GM12878 (cell line): ENCODE measurements around the gene EEIG2. TPM values are rescaled to one million over a fixed set of nuclear protein-coding genes. Genes with fewer than 3 reads are reported as not detected.
A peak's percentile ranks its signal among the peaks of the same experiment; 100 is the strongest.

Source experiments
- ATAC-seq: fragments of 200-7000 bp; cut with Tn5 transposase; 3 replicates; pipeline ENCODE4 v1.9.1; 2020; ENCODE audit warnings: mild to moderate bottlenecking, moderate library complexity
- BruUV-seq: library from RNA; stranded (reverse); fragments of 400-500 nt; replicated peaks from 2 replicates; lab custom pipeline; 2021; lab: Mats Ljungman, UMichigan
- CTCF ChIA-PET: fragments of 300-600 bp; sonication (Branson Sonifier 250); formaldehyde crosslinking; extraction: SDS; loops from one replicate; lab custom pipeline; 2021; ENCODE audit warnings: inconsistent platforms; lab: Yijun Ruan, JAX
- POLR2A ChIA-PET: fragments of 350-600 bp; formaldehyde crosslinking; extraction: SDS; loops from one replicate; lab custom pipeline; 2021; ENCODE audit warnings: inconsistent platforms; lab: Charles Lee
- RAD21 ChIA-PET: fragments of 300-600 bp; sonication (Branson Sonifier 250); formaldehyde crosslinking; loops from one replicate; lab custom pipeline; 2023; ENCODE audit warnings: antibody characterized with exemption; ENCODE audit not compliant: unreplicated experiment; lab: Charles Lee
- SMC1A ChIA-PET: fragments of 300-600 bp; sonication (Branson Sonifier 250); formaldehyde crosslinking; loops from one replicate; lab custom pipeline; 2023; ENCODE audit not compliant: unreplicated experiment, uncharacterized antibody; lab: Charles Lee
- DNase-seq: peaks from one replicate; pipeline ENCODE4 v3.0.0-alpha.2; 2011; ENCODE audit warnings: low read depth, low spot score
- FAIRE-seq: peaks from 3 replicates; lab custom pipeline; 2011; peaks lifted over from hg19 to GRCh38; lab: Jason Lieb, UNC
- H2AFZ ChIP-seq: 2 replicates; pipeline ENCODE4 v1.6.0; 2011; ENCODE audit warnings: low read depth, low read length, control low read depth; ENCODE audit not compliant: control insufficient read depth
- H3K27ac ChIP-seq: 2 replicates; pipeline ENCODE4 v1.5.1; 2011; ENCODE audit warnings: control low read depth; ENCODE audit not compliant: control insufficient read depth, insufficient read depth
- H3K27me3 ChIP-seq, 2 experiments: replicated peaks in 1 of 2; 2 replicates each; pipeline versions ENCODE4 v1.6.0 to v1.6.1; 2011; ENCODE audit warnings: low read length in 1 of 2; ENCODE audit not compliant: control insufficient read depth in 2 of 2, insufficient read depth in 2 of 2
- H3K36me3 ChIP-seq, 2 experiments: 2 replicates each; pipeline ENCODE4 v1.5.1; 2011; ENCODE audit warnings: low read length in 1 of 2; ENCODE audit not compliant: control insufficient read depth in 2 of 2, insufficient read depth in 2 of 2
- H3K4me1 ChIP-seq: 2 replicates; pipeline ENCODE4 v1.6.1; 2011; ENCODE audit warnings: mild to moderate bottlenecking, low read length, moderate library complexity, mixed read lengths; ENCODE audit not compliant: control insufficient read depth, insufficient read depth
- H3K4me2 ChIP-seq: 2 replicates; pipeline ENCODE4 v1.6.0; 2011; ENCODE audit warnings: control low read depth; ENCODE audit not compliant: control insufficient read depth, insufficient read depth
- H3K4me3 ChIP-seq: fragments of 200-600 bp; sonication (generic); 2 replicates; pipeline ENCODE4 v1.5.1; 2016
- H3K79me2 ChIP-seq: 2 replicates; pipeline ENCODE4 v1.6.0; 2011; ENCODE audit warnings: low read length; ENCODE audit not compliant: control insufficient read depth, insufficient read depth
- H3K9ac ChIP-seq: 2 replicates; pipeline ENCODE4 v1.8.0; 2011; ENCODE audit warnings: low read length, control low read depth, mixed read lengths; ENCODE audit not compliant: control insufficient read depth, insufficient read depth
- H3K9me3 ChIP-seq: replicated peaks from 3 replicates; pipeline ENCODE4 v1.5.1; 2011; ENCODE audit warnings: mild to moderate bottlenecking, low read length; ENCODE audit not compliant: control insufficient read depth, insufficient read depth
- H4K20me1 ChIP-seq: 2 replicates; pipeline ENCODE4 v1.6.0; 2011; ENCODE audit not compliant: control insufficient read depth, insufficient read depth
- ATF2 ChIP-seq: IDR thresholded peaks from 2 replicates; pipeline ENCODE4 v1.6.1; 2012; ENCODE audit warnings: low read length, inconsistent platforms
- EP300 ChIP-seq, 2 experiments: fragments of 150-350 bp in 1 of 2; IDR thresholded peaks; 2 replicates each; pipeline ENCODE4 v1.6.1; 2011 to 2012; ENCODE audit warnings: low read depth in 2 of 2, low read length in 2 of 2, borderline replicate concordance in 1 of 2, improper control_type of control experiment in 1 of 2, inconsistent platforms in 1 of 2; ENCODE audit not compliant: control insufficient read depth in 1 of 2
- ETV6 ChIP-seq, 2 experiments: fragments of 450-650 bp in 1 of 2; IDR thresholded peaks in 1 of 2; conservative IDR thresholded peaks in 1 of 2; 2 replicates each; pipeline ENCODE4 v1.6.1; 2014; ENCODE audit warnings: antibody characterized with exemption in 1 of 2, borderline replicate concordance in 1 of 2, low read depth in 1 of 2, mild to moderate bottlenecking in 1 of 2, moderate library complexity in 1 of 2
- HDGF ChIP-seq: fragments of 450-650 bp; IDR thresholded peaks from 2 replicates; pipeline ENCODE4 v1.6.1; 2016; ENCODE audit warnings: antibody characterized with exemption
- MLLT1 ChIP-seq: fragments of 450-650 bp; IDR thresholded peaks from 2 replicates; pipeline ENCODE4 v1.6.1; 2016; ENCODE audit warnings: mild to moderate bottlenecking
- MTA2 ChIP-seq: fragments of 450-650 bp; IDR thresholded peaks from 2 replicates; pipeline ENCODE4 v1.6.1; 2016; ENCODE audit warnings: low read depth, mild to moderate bottlenecking, moderate library complexity
- NBN ChIP-seq: fragments of 450-650 bp; IDR thresholded peaks from 2 replicates; pipeline ENCODE4 v1.6.1; 2016
- POLR2AphosphoS2 ChIP-seq: IDR thresholded peaks from 2 replicates; pipeline ENCODE4 v1.6.1; 2011; ENCODE audit warnings: low read depth, mild to moderate bottlenecking, low read length, improper control_type of control experiment, moderate library complexity
- SIX5 ChIP-seq: IDR thresholded peaks from 2 replicates; pipeline ENCODE4 v1.6.1; 2011; ENCODE audit warnings: mild to moderate bottlenecking, low read depth, low read length, moderate library complexity; ENCODE audit not compliant: severe bottlenecking
- SPI1 ChIP-seq: IDR thresholded peaks from 2 replicates; pipeline ENCODE4 v1.6.1; 2011; ENCODE audit warnings: low read depth, mild to moderate bottlenecking, low read length, moderate library complexity, borderline replicate concordance; ENCODE audit not compliant: insufficient read depth
- in situ Hi-C: fragments of 300-500 bp; cut with MboI; formaldehyde crosslinking; loops from 9 replicates; pipeline ENCODE4 v1.14.3; 2018; ENCODE audit warnings: mixed read lengths
- intact Hi-C: fragments of 100-400 bp; cut with micrococcal nuclease; formaldehyde crosslinking; loops from one replicate; pipeline ENCODE4 v1.14.2; 2022; ENCODE audit not compliant: unreplicated experiment
- polyA plus RNA-seq, 11 experiments: library from polyadenylated mRNA; depleted of rRNA in 4 of 11; unstranded in 6 of 11; stranded (reverse) in 5 of 11; fragments of >200 nt; fragmentation: Nextera tagmentation in 4 of 11; fragmentation: Illumina TruSeq in 1 of 11; extraction: Ambion mirVana in 4 of 11; extraction: Trizol in 1 of 11; gene quantifications; 1 replicate in 1 of 11; 2 replicates in 10 of 11; pipeline versions ENCODE4 v1.2.1 to v1.2.3, GENCODE V29; 2011 to 2016; ENCODE audit warnings: inconsistent platforms in 2 of 11, missing spikeins in 2 of 11, low read depth in 1 of 11
- total RNA-seq, 4 experiments: library from RNA; depleted of rRNA in 3 of 4; stranded (reverse); fragments of >200 nt in 3 of 4; fragmentation: Illumina TruSeq in 1 of 4; extraction: Trizol in 1 of 4; gene quantifications; 2 replicates each; pipeline versions ENCODE4 v1.2.1 to v1.2.3, GENCODE V29; 2013 to 2021

The EEIG2 gene
- total and polyA plus RNA-seq, 10 of the 15 experiments (the other 5 are each of a cell fraction or from before 2014, with no cell fraction given) = 1.4 to 17.2 (median 9.8) TPM

GRCh38 chr1:108557296-108557695 is 2.6 kb upstream of the EEIG2 start:
- TF ChIP-seq ATF2 (no peak), SPI1 (peak; percentile 70; the same call in 1 of the 2 replicates), EP300 (IDR thresholded peaks at IDR 0.05; ENCODE audit: borderline replicate concordance in 1 of 2, control insufficient read depth in 1 of 2, low read depth in 2 of 2, low read length in 2 of 2) (no peak), POLR2AphosphoS2 (no peak), HDGF (peak; percentile 86), NBN (peak; percentile 43; the same call in 1 of the 2 replicates), MLLT1 (peak; percentile 69), ETV6 (conservative IDR thresholded peaks at IDR 0.05 in 1 of 2, IDR thresholded peaks at IDR 0.05 in 1 of 2; ENCODE audit: borderline replicate concordance in 1 of 2, low read depth in 1 of 2) (peak in 1 of 2 experiments; percentile 67; a peak in 2 of 4 replicates), MTA2 (0 out of 2 replicates have a peak, but pooled peaks have one; percentile 9), SIX5 (no peak)
- TF ChIP-seq, all 136 proteins: peak for 6
- peak; percentile 38 for ATAC-seq
- Histone ChIP-seq H3K27me3 (no peaks in the 10 kb centered on the region), H3K4me2 (peak overlapping the region; percentile 59), H2AFZ (peak overlapping the region; percentile 82), H3K4me3 (no peak overlapping the region), H3K79me2 (no peaks in the 10 kb centered on the region; the same call in none of the 2 replicates), H4K20me1 (no peaks in the 10 kb centered on the region), H3K36me3 (no peaks in the 10 kb centered on the region), H3K9ac (peak overlapping the region; percentile 12; the same call in 1 of the 2 replicates), H3K4me1 (peaks cover 29% of the 10 kb centered on the region), H3K9me3 (no peaks in the 10 kb centered on the region), H3K27ac (peak overlapping the region; percentile 62)
- POLR2A ChIA-PET = interaction anchor here (0.8 to 0.9 kb wide), 2 partner anchors 45 to 135 kb away, joined by 3 read pairs; partner anchors contain the start of gene PRPF38B
- RAD21 ChIA-PET = interaction anchor here (0.8 to 1.2 kb wide), 3 partner anchors 25 to 87 kb away, joined by 3 read pairs; no protein-coding TSS in a partner anchor
- BruUV-seq = no TSS peak
- CTCF ChIA-PET = interaction anchor here (1.8 to 5.5 kb wide), 2 partner anchors 12 to 45 kb away, joined by 5 to 38 read pairs; no protein-coding TSS in a partner anchor
- in situ Hi-C loops = no loop called here
- SMC1A ChIA-PET = interaction anchor here (0.6 to 1.3 kb wide), 3 partner anchors 19 to 45 kb away, joined by 3 to 7 read pairs (median 3); no protein-coding TSS in a partner anchor
- no peak for DNase-seq
- no peak for FAIRE-seq
- intact Hi-C loops = loop anchor here (5.0 kb wide), 2 partner anchors 105 to 780 kb away; partner anchors contain the start of gene HENMT1
